HG03060 (cell line): ENCODE measurements around the gene SYTL2.
A peak's percentile ranks its signal among the peaks of the same experiment; 100 is the strongest.
"Not testable (repeated sequence)": the region's sequence is repeated elsewhere in the genome, so short reads cannot be mapped to it uniquely, and the experiment has no call there.

Experiments
- ATAC-seq: cut with Tn5 transposase; IDR thresholded peaks from one replicate; pipeline ENCODE4 v1.9.1; 2021; ENCODE audit warnings: low read depth, moderate number of reproducible peaks; ENCODE audit not compliant: unreplicated experiment

The SYTL2 gene

GRCh38 chr11:85699957-85700741, 110.8 kb downstream of the SYTL2 start:
- peak; percentile 57 for ATAC-seq

- no peak for ATAC-seq
These were observed 112.7 kb downstream of the SYTL2 start for GRCh38 chr11:85698195-85698594.

DNA sequence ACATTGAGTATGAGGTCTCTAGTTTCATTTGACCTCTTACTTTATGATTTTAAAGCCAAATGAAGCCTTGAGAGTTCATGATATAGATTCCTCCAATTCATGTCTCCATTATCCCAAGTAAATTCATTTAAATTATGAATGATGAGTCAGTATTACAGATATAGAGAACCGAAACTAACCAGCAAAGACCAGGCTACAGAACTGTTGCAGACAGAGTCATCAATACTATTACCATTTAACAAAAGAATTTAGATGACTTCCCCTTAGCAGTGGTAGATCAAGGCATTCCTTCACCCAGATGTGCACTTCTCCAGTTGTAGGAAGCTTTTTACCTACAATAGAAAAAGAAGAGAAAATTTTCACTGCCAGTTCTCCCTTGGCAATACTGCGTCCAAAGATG, 113.2 kb downstream of the SYTL2 start:
- no peak for ATAC-seq

GRCh38 chr11:85695546-85695945, 115.4 kb downstream of the SYTL2 start:
- no peak for ATAC-seq

DNA sequence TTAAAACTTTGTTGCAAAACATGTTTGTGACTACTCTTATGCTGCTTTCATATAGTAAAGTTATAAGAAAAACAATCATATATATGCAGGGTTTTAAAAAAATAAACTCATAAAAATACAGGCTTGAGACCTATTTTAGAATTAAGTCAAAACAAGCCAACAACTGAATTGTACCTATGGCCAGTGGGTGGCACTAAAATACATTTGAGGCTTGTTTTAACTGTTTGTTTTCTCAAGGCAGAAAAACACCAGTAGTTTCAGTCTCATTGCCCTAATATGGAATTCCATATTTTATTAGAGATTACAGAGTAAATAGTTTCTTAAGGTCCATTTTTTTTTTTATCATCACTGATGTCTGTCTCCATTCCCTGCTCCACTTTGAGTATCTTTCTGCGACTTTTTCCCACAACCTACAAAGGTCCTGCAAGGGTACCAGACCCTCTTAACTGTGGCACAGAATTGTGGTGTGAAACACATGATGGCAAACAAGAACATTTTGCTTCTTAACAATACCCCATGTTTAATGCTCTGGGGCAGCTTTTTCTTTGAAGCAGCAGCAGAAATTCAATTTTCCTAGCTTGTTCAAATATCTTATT, 116.5 kb downstream of the SYTL2 start:
- no peak for ATAC-seq

DNA sequence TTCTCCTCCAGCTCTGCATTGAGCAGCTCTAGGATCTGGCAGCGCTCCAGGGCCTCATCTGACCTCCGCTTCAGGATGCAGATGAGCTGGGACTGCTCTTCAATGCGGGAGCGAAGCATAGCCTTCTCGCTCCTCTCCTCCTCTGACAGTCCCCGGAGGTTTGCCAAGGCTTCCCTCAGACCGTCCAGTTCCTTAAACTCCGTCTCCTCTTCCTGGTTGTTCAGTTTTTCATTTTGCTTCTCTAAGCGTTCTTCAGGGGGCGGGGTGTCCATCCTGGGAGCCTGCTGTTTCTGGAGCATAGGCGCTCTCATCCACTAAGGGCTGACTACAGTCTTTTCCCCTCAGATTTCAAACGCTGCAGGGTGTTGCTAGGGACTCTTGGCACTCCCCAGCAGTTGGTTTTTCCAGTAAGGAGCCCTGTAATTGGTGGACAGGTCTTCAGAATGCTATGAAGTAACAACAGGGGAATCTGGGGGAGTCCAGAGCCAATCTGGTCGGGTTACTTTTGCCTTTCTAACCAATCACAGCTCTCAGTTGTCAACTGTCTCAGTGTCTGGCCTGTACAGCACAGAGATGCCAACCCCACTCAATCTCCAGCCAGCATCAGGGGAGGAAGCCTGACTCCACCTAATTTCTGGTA, 125.0 kb downstream of the SYTL2 start, which contains the start of gene CCDC89:
TSS of gene CCDC89 (minus strand) at position 376 of the 640 bp plus-strand sequence. CDS start at position 311, 65 bp downstream.
- no peak for ATAC-seq

GRCh38 chr11:85685125-85685819, 125.7 kb downstream of the SYTL2 start:
- ATAC-seq = no peak

- no peak for ATAC-seq
These were observed 128.3 kb downstream of the SYTL2 start for GRCh38 chr11:85682330-85683305.

DNA sequence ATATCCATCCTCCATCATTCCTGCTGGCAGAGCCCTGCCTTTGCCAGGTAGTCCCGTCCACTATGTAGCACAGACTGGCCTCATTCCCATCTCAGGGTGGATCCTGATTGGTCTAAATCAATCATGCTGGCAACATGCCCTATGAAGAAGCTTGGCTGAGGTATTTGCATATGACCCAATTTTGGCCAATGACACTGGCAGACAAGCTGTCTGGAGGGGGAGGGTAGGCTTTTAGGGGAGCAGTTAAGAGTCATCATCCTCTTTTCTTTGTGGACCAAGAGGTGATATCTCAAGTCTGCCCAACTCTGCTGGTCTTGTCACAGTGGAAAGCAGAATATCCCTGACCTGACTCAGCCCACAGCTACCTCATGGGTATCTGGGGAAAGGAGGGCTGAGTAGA, 130.0 kb downstream of the SYTL2 start:
- no peak for ATAC-seq

DNA sequence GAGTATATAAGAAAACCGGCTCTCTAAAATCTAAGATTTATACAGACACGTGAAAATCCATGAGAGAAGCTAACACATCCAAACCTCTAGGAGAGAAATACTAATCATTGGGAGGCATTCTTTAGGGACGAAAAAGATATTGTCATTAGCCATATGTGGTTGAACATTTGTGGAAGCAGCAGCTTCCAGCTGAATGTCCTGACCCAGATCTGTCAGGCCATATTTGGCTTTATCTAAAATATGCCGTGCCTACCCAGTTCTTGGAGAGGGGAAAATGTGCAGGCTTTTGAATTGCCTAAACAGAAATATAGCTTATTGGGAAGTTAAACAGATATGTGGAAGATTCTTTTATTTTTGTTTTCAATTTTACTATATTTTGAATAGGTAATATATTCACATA, 131.4 kb downstream of the SYTL2 start:
- ATAC-seq = no peak

- ATAC-seq = no peak
These were observed 137.5 kb downstream of the SYTL2 start for GRCh38 chr11:85673393-85673792.

- ATAC-seq = no peak
These were observed 138.6 kb downstream of the SYTL2 start for GRCh38 chr11:85672105-85672902.

DNA sequence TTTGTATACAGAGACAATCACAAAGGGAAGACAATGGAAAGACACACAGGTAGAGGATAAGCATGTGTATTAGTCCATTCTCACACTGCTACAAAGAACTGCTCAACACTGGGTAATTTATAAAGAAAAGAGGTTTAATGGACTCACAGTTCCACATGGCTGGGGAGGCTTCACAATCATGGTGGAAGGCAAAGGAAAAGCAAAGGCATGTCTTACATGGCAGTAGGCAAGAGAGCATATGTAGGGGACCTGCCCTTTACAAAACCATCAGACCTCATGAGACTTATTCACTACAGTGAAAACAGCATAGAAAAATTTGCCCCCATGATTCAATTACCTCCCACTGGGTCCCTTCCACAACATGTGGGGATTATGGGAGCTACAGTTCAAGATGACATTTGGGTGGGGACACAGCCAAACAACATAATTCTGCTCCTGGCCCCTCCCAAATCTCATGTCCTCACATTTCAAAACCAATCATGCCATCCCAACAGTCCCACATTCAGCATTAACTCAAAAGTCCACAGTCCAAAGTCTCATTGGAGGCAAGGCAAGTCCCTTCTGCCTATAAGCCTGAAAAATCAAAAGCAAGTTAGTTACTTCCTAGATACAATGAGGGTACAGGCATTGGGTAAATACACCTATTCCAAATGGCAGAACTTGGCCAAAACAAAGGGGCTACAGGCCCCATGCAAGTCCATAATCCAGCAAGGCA, 139.8 kb downstream of the SYTL2 start:
- ATAC-seq = not testable (repeated sequence)

DNA sequence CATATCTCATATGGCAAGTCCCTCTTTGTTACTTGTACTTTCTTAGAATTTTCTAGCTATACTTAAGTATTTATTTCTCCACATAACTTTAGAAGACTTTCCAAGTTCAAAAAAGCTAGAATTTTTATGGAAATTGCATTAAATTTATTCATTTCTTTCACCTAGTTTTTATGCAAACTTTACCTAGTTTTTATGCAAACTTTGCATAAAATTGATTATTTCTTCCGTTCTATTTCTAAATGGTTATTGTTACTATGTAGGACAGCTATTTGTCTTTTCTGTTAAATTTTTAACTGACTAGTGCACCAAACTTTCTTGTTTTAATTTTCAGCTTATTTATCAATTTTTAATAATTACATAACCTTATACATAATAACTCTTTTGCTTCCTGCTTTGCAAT, 142.8 kb downstream of the SYTL2 start:
- ATAC-seq = no peak

- no peak for ATAC-seq
These were observed 144.3 kb downstream of the SYTL2 start for GRCh38 chr11:85666687-85667086.

DNA sequence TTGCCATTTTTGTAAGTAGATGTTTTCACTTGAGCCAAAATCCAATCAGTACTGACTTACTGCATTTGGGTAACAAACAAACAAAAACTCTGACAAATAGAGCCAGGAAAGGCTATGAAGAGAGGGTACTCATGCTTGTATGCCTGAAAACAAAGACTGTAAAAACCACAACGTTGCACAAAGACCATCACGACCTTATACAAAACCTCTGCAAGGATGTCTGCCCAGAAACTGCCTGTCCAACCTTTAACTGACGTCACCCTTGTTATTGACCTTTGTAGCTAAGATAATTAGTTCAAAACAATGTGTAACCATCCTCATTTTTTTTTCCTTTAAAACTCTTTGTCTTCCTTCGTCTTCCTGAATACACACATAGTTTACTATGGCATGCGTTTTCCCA, 145.2 kb downstream of the SYTL2 start:
- ATAC-seq = no peak

GRCh38 chr11:85664615-85665481, 146.1 kb downstream of the SYTL2 start, which contains the start of gene CREBZF:
Gene CREBZF, minus strand, starts transcription at chr11:85665129. Its CDS starts 254 bp downstream, at chr11:85664875.
- peak; percentile 54 for ATAC-seq
